HuH-7 (cell line): ENCODE data around the gene NOL11.
"Not testable (repeated sequence)": the region's sequence is repeated elsewhere in the genome, so short reads cannot be mapped to it uniquely, and the experiment has no call there.

Experiments used
- DNase-seq: peaks from one replicate; pipeline ENCODE4 v3.0.0; 2011; ENCODE audit warnings: low spot score

NOL11 gene

GRCh38 chr17:67708378-67708777 is 9.4 kb upstream of the NOL11 start:
- no peak for DNase-seq

DNA sequence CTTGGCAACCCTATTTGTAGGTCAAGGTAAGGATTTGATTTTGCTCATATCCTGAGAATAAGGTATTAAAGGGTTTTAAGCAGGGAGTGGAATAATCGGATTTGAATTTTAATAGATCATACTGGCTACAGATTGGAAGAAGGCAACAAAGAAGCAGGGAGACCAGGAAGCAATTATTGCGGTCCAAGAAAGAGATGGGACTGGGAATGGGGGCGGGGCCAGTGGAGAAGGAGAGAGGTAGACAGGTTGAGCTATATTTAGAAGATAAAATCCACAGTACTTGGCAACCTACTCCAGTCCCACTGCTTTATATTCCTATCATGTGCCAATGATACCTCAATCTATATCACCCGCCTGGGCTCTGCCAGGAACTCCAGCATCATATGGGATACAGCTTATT is 5.8 kb upstream of the NOL11 start:
- no peak for DNase-seq

DNA sequence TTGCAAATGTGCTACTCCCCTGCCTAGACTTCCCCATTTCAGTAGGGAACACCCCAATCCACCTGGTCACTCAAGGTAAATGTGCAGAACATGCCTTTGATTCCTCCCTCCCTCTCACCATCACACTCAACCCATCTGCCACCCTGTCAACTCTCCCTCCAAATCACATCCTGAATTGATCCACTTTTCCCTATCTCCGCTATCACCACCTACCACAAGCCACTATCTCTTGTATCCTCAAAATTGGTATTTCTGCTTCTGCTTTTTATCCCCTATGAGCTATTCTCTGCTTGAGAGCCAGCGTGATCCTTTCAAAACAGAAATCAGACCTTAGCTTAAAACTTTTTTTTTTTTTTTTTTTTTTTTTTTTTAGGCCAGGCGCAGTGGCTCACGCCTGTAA is 5.4 kb upstream of the NOL11 start:
- no peak for DNase-seq

DNA sequence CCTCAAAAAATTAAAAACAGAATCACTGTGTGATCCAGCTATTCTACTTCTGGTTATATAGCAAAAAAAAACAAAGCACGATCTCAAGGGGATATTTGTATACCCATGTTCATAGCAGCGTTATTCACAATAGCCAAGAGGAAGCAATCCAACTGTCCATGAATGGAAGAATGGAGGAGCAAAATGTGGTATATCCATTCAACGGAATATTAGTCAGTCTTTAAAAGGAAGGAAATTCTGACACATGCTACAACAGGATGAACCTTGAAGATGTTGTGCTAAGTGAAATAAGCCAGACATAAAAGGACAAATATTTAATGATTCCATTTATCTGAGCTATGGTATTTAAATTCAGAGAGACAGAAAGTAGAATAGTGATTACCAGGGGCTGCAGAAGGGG is 4.6 kb upstream of the NOL11 start:
- DNase-seq, result no peak

GRCh38 chr17:67716405-67716798 is 1.3 kb upstream of the NOL11 start:
- no peak for DNase-seq

GRCh38 chr17:67717192-67717623 is 528 bp upstream of the NOL11 start:
- DNase-seq, result no peak

DNA sequence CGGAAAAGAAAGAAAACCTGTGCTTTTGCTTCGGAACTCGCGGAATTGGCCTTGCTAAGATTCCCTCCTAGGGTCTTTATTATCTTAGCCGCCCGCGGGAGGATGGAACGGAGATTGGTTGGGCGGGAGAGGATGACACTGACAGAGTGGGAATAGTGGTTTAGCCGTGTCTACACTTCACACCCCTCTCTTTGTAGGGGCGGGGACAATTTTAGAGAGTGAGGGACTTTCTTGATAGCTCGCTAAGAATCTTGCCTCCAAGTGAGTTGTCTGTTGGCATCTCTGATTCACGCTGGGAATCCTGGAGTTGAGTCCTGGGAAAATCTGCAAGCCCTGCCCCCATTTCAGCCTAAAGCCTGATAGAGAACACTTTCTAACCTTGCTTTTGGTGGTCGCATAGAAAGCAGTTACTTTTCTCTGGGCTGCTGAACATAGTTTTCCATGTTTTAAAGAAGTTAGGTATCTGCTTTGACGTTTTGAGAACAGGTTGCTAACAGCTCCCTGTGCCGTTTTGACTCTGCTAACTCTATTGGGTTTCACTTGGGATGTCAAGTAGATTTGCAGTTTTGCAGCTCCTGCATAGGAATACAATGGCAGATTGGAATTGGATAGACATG is 697 bp downstream of the NOL11 start:
- DNase-seq, result no peak

DNA sequence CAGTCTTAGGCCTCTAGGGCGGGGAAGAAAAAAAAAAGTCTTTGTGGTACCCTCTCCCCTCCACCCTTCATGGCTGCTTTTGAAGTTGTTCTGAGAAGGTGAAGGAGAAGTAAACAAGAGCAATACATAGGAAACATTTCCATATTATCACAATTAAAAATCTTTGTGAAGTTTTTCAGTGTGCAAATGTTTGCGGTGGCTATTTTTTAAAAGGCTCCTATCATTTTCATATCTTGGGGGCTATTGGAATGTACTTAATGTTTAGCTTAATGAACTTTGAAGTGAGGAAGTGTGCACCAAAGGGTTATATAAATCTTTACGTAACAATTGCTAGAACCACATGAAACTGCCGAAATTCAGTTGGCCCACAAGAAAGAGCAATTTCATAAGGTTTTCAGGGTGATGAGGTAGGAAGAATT is 7.6 kb downstream of the NOL11 start:
- no peak for DNase-seq

- no peak for DNase-seq
Observed at GRCh38 chr17:67725807-67726206, 8.1 kb downstream of the NOL11 start.

DNA sequence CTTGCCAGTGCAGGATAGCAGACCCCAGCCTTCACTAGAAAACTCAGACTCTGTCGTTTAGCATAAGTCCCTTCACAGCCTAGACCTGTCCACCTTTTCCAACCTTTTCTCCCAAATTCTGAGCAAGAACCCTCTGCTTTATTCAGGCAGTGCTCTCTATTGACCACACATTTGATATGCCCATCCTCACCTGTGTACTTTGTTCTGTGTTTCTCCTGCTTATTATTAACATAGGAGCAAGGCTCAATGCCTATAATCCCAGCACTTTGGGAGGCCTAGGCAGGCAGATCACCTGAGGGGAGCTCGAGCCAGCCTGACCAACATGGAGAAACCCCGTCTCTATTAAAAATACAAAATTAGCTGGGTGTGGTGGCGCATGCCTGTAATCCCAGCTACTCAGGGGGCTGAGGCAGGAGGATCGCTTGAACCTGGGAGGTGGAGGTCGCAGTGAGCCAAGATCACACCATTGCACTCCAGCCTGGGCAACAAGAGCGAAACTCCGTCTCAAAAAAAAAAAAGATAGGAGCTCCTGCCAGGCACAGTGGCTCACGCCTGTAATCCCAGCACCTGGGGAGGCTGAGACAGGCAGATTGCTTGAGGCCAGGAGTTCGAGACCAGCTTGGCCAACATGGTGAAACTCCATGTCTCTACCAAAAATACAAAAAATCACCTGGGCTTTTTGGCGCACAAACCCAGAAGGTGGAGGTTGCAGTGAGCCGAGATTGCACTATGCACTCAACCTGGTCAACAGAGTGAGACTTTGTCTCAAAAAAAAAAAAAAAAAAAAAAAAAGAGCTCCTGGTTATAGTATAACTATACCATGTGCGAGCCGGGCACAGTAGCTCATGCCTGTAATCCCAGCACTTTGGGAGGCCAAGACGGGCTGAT is 9.7 kb downstream of the NOL11 start:
- not testable (repeated sequence) for DNase-seq

GRCh38 chr17:67729903-67730302 is 12.2 kb downstream of the NOL11 start:
- DNase-seq, result no peak

DNA sequence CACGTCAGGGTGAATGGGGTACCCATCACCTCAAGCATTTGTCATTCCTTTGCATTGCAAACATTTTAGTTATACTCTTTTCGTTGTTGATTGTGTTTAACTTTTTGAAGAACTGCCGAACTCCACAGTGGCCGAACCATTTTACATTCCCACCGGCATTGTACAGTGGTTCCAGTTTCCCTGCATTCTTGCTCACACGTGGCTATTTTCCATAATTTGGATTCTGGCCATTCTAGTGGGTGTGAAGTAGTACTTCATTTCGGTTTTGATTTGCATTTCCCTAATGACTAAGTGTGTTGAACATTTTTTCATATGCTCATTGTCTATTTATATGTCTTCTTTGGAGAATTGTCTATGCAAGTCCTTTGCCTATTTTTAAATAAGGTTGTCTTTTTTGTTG is 13.0 kb downstream of the NOL11 start:
- no peak for DNase-seq

- DNase-seq, result no peak
Observed at GRCh38 chr17:67733449-67733848, 15.7 kb downstream of the NOL11 start.

DNA sequence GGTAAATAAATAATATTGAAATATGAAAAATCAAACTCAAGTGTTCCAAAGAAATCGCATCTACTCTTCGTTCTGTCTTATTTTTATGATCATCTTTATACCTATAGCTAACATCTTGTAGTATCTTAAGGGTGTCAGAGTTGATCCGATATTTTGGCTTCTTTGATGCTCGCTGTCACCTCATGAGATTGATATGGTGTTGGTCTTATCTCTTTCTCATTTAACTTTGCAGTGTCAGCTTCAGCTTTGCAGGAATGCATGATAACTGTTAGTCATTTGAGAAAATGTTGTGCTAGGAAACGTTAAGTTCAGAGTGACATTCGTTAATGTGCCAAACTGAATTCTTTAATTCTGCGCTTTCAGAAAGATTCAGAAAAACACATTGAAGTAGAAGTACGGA is 19.4 kb downstream of the NOL11 start:
- no peak for DNase-seq

DNA sequence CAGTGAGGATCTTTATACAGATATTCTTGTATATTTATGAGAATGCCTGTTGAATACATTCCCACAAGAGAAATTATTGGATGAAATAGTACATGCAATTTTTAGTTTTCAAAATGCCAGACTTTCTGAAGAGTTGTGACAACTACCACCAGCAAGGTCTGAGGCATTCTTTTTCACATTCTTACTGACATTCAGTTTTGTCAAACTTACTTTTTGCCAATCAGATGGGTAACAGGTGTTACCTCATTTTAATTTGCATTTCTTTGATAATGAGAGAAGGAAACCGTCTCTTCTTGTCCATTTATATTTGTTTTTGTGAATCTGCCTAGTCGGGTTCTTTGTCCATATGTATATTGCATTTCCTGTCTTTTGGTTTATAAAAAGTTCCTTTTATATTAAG is 24.3 kb downstream of the NOL11 start:
- no peak for DNase-seq

- DNase-seq, result no peak
Observed at GRCh38 chr17:67746704-67747571, 29.2 kb downstream of the NOL11 start.

DNA sequence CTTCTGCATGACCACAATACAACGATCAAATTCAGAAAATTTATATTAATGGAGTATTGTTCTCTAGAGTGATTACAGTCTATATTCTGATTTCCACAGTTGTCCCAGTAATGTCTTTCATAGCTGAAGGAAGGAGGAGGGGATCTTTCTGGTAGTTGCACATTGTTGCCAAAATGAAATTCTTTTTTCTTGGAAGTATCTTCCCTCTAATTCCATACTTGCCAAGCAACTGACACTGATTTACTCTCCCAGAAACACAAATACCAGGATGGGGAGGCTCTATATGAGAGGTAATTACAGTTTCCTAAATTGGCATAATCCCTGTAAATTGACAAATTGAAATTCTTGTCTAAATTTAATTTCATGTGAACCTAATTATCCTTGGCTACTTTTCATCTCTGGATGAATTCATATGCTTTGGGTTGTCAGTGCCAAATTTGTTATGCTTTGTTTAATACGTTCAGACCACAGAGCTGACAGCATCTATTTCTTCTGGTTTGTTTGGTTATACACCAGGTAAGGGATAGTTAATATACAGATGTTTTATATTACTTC is 30.0 kb downstream of the NOL11 start:
- no peak for DNase-seq

DNA sequence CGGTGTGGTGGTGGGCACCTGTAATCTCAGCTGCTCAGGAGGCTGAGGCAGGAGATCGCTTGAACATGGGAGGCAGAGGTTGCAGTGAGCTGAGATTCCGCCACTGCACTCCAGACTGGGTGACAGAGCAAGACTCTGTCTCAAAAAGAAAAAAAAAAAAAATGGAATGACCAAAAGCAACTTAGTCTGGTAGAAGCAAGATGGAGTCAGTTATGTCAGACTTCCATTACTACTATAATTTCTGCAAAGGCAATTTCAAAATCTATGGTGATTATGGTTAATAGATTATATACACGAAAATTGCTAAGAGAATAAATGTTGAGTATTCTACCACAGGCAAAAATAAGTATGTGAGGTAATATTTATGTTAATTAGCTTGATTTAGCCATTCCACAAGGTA is 32.3 kb downstream of the NOL11 start:
- no peak for DNase-seq

DNA sequence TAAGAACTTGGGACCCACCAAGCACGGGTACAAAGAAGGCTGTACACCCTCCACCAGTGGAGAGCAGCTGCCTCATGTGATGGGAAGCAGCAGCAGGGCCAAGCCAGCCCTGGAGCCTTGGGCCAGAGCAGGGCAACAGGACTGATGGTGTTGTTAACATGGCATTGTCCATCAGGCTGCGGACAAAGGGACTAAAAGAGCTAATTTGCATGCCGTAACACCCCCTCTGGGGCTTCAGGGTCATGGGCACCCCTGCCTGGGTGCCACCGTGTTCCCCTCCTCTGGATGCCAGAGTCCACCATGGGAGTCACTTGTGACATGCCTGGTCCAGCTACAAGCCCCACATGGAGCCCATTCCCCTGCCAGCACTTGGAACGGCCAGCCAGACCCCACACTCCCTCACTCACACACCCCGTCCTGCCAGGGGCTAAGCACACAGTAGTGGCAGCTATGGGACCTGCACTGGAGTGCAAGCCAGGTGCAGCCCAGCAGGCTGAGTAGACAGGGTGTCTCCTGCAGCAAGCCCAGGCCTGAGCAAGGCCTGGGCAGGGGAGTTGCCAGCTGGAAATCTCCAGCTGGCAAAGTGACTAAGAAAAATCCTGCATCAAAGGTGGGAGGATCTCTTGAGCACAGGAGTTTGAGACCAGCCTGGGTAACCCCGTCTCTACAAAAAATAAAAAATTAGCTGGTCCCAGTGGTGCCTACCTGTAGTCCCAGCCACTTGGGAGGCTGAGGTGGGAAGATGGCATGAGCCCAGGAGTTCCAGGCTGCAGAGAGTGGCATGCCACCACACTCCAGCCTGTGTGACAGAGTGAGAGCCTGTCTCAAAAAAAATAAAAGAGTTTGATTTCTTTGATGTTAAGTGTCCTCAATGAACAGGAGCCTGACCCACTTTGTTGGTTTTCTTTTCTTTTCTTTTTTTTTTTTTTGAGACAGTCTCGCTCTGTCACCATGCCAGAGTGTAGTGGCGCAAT is 33.7 kb downstream of the NOL11 start:
- DNase-seq, result no peak

DNA sequence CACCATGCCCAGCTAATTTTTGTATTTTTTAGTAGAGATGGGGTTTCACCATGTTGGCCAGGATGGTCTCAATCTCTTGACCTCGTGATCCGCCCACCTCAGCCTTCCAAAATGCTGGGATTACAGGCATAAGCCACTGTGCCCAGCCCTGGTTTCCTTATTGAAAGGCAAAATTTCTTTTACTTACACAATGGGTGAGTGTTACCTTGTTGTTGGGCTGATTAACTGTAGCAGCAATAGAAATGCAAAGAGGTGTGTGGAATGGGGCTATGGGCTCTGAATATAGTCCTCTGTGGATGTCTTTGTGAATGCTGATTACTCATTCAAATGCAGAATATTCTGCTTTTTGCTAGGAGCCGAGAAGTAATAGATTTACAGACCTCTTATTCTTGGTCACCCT is 34.4 kb downstream of the NOL11 start:
- not testable (repeated sequence) for DNase-seq

- DNase-seq, result no peak
Observed at GRCh38 chr17:67753026-67753425, 35.3 kb downstream of the NOL11 start.
